DND-41 (cell line): ENCODE data around the gene TROAP.

Experiments used
- ATAC-seq: fragments of 200-7000 bp; cut with Tn5 transposase; 3 replicates; pipeline ENCODE4 v1.9.1; 2021; ENCODE audit warnings: low read depth; ENCODE audit not compliant: insufficient read depth
- DNase-seq: peaks from one replicate; pipeline ENCODE4 v3.0.0-alpha.2; 2020
- H2AFZ ChIP-seq: 2 replicates; pipeline ENCODE4 v1.6.0; 2012; ENCODE audit warnings: low read depth, low read length
- H3K27ac ChIP-seq: 2 replicates; pipeline ENCODE4 v1.5.1; 2012; ENCODE audit warnings: low read length, inconsistent platforms
- H3K27me3 ChIP-seq: fragments of 200-600 bp; sonication (generic); 2 replicates; pipeline ENCODE4 v1.6.0; 2012; ENCODE audit warnings: low read length, mild to moderate bottlenecking, inconsistent platforms; ENCODE audit not compliant: insufficient read depth, poor library complexity
- H3K36me3 ChIP-seq: 2 replicates; pipeline ENCODE4 v1.5.1; 2012; ENCODE audit warnings: low read length, inconsistent platforms; ENCODE audit not compliant: insufficient read depth
- H3K4me1 ChIP-seq: 2 replicates; pipeline ENCODE4 v1.5.1; 2012; ENCODE audit warnings: mild to moderate bottlenecking, low read length; ENCODE audit not compliant: insufficient read depth
- H3K4me2 ChIP-seq: 2 replicates; pipeline ENCODE4 v1.6.0; 2012; ENCODE audit warnings: mild to moderate bottlenecking, moderate library complexity, low read length, inconsistent platforms; ENCODE audit not compliant: insufficient read depth
- H3K4me3 ChIP-seq, 2 experiments: fragments of 200-600 bp in 1 of 2; shearing (Covaris generic) in 1 of 2; 2 replicates each; pipeline ENCODE4 v1.5.1; 2012 to 2016; ENCODE audit warnings: inconsistent platforms in 2 of 2, low read length in 2 of 2, mild to moderate bottlenecking in 2 of 2, low read depth in 1 of 2, moderate library complexity in 1 of 2
- H3K79me2 ChIP-seq: 2 replicates; pipeline ENCODE4 v1.6.0; 2012; ENCODE audit warnings: low read length, inconsistent platforms; ENCODE audit not compliant: insufficient read depth
- H3K9ac ChIP-seq: 2 replicates; pipeline ENCODE4 v1.6.0; 2012; ENCODE audit warnings: low read depth, mild to moderate bottlenecking, inconsistent platforms, low read length, moderate library complexity
- H3K9me3 ChIP-seq: 2 replicates; pipeline ENCODE4 v1.5.1; 2012; ENCODE audit warnings: low read length, moderate library complexity, mild to moderate bottlenecking, inconsistent platforms; ENCODE audit not compliant: insufficient read depth, severe bottlenecking
- H4K20me1 ChIP-seq: 2 replicates; pipeline ENCODE4 v1.6.0; 2012; ENCODE audit warnings: low read length; ENCODE audit not compliant: insufficient read depth
- CTCF ChIP-seq: IDR thresholded peaks from 2 replicates; pipeline ENCODE4 v1.5.1; 2012; ENCODE audit warnings: borderline replicate concordance, low read length, moderate library complexity, mild to moderate bottlenecking; ENCODE audit not compliant: poor library complexity, severe bottlenecking; ENCODE audit errors: extremely low read depth
- EZH2 ChIP-seq: IDR thresholded peaks from 3 replicates; pipeline ENCODE4 v1.6.1; 2012; ENCODE audit warnings: borderline replicate concordance, low read depth, mild to moderate bottlenecking, moderate library complexity, low read length, inconsistent platforms; ENCODE audit not compliant: severe bottlenecking

TROAP gene

GRCh38 chr12:49345825-49346658, 23.0 kb downstream of the TROAP start:
- Histone ChIP-seq H3K4me1 (peaks cover 10% of the 10 kb centered on the region), H3K36me3 (no peaks in the 10 kb centered on the region), H3K9ac (no peak overlapping the region), H3K4me2 (no peak overlapping the region), H4K20me1 (0 out of 2 replicates have a peak, but pooled peaks cover 4% of the 10 kb centered on the region), H3K27me3 (no peaks in the 10 kb centered on the region), H3K79me2 (no peaks in the 10 kb centered on the region), H3K27ac (no peak overlapping the region), H3K9me3 (no peaks in the 10 kb centered on the region), H2AFZ (no peak overlapping the region), H3K4me3 (no peak overlapping the region)
- ATAC-seq = no peak
- TF ChIP-seq EZH2 (no peak), CTCF (no peak)
- no peak for DNase-seq

- H3K4me2 ChIP-seq = peak within 1 kb of the TSS; percentile 61
- ATAC-seq (no peak), DNase-seq (no peak)
- peak within 1 kb of the TSS in 1 of 2 experiments; percentile 28; a peak in 1 of 4 replicates for H3K4me3 ChIP-seq
- TF ChIP-seq CTCF (no peak), EZH2 (no peak)
- H3K9ac ChIP-seq = 0 out of 2 replicates have a peak within 1 kb of the TSS, but pooled peaks have one; percentile 20
- no peaks in the 10 kb centered on the region for H3K79me2 ChIP-seq
- peak within 1 kb of the TSS; percentile 71 for H2AFZ ChIP-seq
- H3K4me1 ChIP-seq = peaks cover 10% of the 10 kb centered on the region
- no peaks in the 10 kb centered on the region for H3K9me3 ChIP-seq
- H4K20me1 ChIP-seq = 0 out of 2 replicates have a peak, but pooled peaks cover 4% of the 10 kb centered on the region
- no peak within 1 kb of the TSS for H3K27ac ChIP-seq
- H3K27me3 ChIP-seq = no peaks in the 10 kb centered on the region
- H3K36me3 ChIP-seq = no peaks in the 10 kb centered on the region
These were observed 23.7 kb downstream of the TROAP start, which contains the start of gene DNAJC22 for GRCh38 chr12:49346659-49347310. Gene DNAJC22 (plus strand): TSS chr12:49346888. CDS start chr12:49348873, 1,985 bp downstream.

GRCh38 chr12:49347311-49348193, 24.5 kb downstream of the TROAP start:
- H3K36me3 ChIP-seq = no peaks in the 10 kb centered on the region
- H3K27ac ChIP-seq = no peak overlapping the region
- DNase-seq (peak; percentile 82), ATAC-seq (peak; percentile 100)
- H3K9ac ChIP-seq = 0 out of 2 replicates have a peak overlapping the region, but pooled peaks have one; percentile 20
- TF ChIP-seq EZH2 (no peak), CTCF (peak; percentile 94)
- H3K79me2 ChIP-seq = no peaks in the 10 kb centered on the region
- peak overlapping the region; percentile 71 for H2AFZ ChIP-seq
- 0 out of 2 replicates have a peak, but pooled peaks cover 4% of the 10 kb centered on the region for H4K20me1 ChIP-seq
- H3K4me1 ChIP-seq = peaks cover 10% of the 10 kb centered on the region
- peak overlapping the region in 1 of 2 experiments; percentile 28; a peak in 1 of 4 replicates for H3K4me3 ChIP-seq
- H3K4me2 ChIP-seq = peak overlapping the region; percentile 61
- no peaks in the 10 kb centered on the region for H3K27me3 ChIP-seq
- H3K9me3 ChIP-seq = no peaks in the 10 kb centered on the region
